HG02970 (cell line): Measurements from ENCODE around the gene CYP51A1.
A peak's percentile ranks its signal among the peaks of the same experiment; 100 is the strongest.
"Not testable (repeated sequence)": the region's sequence is repeated elsewhere in the genome, so short reads cannot be mapped to it uniquely, and the experiment has no call there.

Experiments used
- ATAC-seq: cut with Tn5 transposase; IDR thresholded peaks from one replicate; pipeline ENCODE4 v1.9.1; 2021; ENCODE audit warnings: mild to moderate bottlenecking, moderate library complexity, moderate number of reproducible peaks; ENCODE audit not compliant: unreplicated experiment, low FRiP score

The CYP51A1 gene

DNA sequence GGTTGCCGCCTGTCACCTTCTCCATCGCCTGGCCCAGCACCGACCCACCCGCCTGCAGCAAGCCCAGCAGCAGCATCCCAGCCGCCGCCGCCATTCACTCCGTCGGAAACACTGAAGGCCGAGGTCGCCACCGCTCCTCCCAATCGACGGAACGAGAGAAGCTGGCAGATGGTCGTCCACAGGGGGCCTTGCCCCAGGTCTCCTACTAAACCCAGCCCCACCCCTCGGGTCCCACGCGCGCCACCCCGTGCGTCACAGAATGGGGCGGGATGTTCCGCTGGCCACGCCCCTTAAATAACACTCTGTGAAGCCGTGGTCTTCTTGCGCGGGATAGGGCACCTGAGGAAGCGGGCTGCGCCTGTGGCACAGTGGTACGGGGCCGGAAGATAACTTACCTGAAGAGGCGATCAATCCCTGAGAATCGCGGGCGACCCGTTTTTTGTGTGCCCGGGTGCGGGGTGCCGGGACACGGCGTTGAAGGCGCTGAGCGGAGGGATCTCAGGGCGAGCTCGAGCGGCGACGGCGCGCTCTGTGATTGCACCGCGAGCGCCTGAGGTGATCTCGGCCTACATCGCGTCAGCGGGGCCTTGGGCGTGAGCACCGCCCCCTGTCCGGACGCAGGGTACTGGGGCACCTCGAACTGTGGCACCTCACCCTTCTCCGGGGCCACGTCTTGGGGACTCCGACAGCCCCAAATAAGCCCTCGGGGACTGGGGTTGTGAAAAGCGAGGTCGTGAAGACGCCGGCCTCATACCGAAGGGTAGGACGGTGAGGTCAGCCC lies at the start of gene CYP51A1:
CYP51A1 (minus strand) TSS at position 207 of the 781 bp plus-strand sequence; CDS start at position 94, 113 bp downstream.
- peak; percentile 84 for ATAC-seq

DNA sequence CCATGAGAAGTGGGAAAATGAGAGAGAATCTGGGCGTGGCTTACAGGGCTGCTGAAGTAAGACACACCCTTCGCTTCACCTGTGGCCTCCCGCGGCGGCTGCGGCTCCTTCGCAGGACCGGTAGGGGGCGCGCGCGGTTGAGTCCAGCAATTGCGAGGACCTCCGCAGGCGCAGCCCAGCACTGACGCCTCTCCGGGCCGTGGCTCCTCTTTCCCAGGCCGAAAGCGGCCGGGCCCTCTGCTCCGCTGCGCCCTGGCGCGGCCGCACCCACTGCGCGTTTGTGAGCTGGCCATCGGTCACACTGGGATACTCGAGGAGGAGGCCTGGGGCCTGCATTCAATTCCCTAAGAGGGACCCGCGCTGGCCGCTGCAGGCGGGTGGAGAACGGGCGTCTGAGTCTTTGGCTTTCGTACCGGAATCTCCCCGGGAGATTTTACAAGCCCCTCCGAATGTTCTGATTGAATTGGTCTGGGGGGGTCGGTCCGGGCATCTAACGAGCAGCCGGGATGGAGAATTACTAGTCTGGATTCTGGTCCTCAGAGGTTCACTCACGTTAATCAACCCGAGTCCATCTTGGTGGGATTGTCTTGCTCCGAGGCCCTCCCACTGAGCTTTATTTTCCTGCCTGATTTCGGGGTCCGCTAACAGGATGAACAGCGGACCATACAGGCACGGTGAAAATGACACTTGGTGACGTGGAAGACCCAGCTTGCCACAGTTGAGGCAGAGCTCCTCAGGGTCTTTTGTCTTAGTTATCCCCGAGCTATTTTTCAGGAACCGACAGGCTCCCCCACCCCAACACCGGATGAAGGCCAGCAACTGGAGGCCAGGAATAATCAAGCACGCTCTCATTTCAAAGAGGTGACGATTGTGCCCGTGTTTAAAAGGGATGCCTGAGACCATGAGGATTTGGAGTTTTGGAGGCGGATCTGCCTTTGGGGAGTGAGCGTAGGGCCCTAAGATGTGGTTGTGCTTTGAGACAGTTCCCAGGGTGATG lies 44.9 kb upstream of the CYP51A1 start, which contains the start of gene LRRD1:
LRRD1 (minus strand) TSS at position 215 of the 997 bp plus-strand sequence. CDS start 13,940 bp downstream, outside the sequence.
- peak; percentile 99 for ATAC-seq

DNA sequence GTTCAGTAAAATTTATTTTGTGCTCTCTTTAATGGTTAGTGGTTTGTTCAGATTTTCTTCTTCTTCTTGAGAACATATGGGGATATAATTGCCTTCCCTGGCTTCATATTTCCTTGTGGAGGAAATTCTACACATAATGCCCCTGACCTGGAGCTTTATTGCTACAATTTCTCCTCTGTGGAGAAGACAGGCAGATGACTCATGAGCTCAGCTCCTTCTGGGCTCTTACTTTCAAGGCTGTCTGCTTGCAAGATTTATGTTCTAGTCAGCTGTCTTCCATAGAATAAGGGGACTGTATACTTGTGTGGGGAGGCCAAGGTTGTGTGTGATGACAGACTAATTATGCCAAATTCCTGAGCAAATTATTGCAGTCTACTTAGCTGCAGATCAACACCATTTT lies 43.1 kb upstream of the CYP51A1 start:
- ATAC-seq = no peak

DNA sequence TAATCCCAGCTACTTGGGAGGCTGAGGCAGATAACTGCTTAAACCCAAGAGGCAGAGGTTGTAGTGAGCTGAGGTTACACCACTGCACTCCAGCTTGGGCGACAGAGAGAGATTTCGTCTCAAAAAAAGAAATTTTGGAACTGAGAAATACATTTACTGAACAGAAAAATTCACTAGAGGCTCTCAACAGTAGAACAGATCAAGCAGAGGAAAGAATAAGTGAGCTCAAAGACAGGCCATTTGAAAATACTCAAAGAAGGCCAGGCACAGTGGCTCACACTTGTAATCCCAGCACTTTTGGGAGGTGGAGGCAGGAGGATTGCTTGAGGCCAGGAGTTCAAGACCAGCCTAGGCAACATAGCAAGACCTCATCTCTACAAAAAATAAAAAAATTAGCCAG lies 35.3 kb upstream of the CYP51A1 start:
- not testable (repeated sequence) for ATAC-seq

DNA sequence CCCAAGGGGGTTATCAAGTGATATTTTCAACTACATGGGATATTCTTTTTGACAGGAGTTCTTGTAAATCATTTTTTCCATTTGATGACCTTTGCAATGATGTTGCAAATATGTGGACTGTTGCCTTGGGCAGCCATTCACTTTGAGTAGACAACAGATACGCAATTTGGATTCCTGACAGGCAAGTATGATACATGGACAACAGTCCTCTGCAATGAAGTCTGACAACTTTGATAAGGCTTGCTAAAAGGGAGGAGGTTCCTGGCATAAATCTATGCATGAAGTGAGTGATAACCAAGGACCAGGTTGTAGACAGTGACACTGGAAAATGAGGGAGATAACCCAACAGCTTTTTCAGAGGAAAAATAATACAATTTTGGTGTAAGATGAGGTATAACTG lies 27.0 kb upstream of the CYP51A1 start:
- no peak for ATAC-seq

DNA sequence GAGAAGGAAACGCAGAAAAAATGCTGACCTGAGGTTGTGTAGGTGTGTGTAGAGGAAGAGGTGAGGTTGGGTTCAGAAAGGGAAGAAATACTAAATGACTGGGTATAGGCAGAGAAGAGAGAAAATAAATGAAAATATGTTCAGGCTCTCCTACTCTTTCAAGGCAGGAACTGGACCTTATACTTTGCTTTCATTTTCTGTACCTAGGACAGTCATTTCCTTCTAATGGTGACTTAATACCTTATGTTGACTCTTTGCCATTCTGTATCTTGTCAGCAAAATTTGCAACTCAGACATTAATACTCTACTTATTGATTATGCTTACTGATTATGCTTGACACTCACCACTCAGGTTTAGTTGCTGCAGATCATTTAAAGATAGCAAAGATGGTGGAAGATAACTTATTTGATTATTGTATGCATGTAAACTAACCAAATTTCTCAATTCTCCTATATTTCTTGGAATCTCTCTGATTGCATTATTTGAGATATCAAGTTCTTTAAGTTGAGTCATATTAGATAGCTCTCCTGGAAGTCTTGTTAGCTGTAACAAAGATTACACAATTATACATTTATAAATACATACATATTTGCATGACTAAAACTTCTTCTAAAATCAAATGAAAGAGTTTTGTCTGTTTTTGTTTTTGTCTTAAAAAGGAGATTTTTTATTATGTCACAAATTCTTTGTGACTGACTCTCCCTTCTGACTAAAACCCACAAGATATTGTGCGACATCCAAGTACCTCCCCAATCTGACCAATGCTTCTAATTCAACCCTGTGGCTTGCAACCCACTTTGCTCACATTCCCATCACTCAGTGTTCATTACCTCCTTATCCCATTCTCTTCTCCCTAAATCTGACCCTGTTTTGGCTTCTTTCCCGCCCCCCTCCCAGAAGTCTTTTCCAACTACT lies 24.6 kb upstream of the CYP51A1 start:
- ATAC-seq = no peak

DNA sequence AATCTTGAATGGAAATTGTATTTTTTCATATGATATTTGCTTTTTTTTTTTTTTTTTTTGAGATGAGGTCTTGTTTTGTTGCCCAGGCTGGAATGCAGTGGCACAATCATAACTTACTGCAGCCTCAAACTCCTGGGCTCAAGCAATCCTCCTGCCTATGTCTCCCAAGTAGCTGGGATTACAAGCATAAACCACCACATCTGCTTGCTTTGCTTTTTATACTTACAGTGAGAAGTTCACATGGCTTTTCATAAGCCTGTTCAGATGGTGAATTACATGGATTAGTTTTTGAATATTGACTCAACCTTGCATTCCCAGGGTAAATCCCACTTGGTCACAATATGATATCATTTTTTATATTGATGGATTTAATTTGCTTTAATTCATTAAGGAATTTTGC lies 22.7 kb upstream of the CYP51A1 start:
- ATAC-seq = no peak

DNA sequence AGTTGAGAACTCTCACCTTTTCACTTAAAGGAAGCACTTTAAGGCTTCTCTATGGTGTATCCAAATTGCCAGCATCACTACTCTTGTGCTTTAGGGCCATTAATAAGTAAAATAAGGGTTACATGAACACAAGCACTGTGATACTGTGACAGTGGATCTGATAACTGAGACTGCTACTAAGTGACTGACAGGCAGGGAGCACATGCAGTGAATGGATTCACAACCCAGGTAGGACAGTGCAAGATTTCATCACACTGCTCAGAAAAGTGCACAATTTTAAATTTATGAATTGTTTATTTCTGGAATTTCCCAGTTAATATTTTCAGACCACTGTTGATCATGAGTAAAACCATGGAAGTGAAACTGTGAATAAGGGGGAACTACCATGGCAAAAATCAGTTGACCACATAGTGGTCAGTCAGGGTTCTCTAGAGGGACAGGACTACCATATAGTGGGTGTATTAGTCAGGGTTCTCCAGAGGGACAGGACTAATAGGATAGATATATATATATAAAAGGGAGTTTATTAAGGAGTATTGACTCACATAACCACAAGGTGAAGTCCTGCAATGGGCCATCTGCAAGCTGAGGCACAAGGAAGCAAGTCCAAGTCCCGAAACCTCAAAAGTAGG lies 20.9 kb upstream of the CYP51A1 start:
- ATAC-seq = no peak

DNA sequence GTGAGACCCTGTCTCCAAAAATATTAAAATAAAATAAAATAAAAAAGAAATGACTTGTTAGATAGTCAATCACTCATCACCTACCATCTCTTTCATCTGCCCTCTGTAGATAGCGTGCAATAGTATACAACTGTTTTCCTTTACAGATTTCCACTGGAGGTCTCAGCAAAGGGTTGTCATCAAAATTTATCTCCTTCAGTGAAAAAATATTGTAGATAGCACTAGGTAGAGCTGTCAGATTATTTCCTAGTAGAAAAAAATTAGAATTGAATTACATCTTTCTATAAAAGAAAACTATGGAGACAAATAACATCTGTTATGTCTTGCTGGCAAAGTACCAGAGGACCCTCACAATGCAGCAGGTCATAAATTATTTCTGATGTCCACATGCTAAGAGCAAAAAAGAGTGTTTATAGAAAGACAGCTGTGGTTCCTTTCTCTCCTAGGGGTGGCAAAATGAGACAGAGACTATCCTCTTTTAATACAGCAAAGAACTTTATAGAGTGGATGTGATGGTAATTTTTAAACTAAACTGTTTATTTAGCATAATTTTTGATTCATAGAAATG lies 16.3 kb upstream of the CYP51A1 start:
- ATAC-seq = no peak

DNA sequence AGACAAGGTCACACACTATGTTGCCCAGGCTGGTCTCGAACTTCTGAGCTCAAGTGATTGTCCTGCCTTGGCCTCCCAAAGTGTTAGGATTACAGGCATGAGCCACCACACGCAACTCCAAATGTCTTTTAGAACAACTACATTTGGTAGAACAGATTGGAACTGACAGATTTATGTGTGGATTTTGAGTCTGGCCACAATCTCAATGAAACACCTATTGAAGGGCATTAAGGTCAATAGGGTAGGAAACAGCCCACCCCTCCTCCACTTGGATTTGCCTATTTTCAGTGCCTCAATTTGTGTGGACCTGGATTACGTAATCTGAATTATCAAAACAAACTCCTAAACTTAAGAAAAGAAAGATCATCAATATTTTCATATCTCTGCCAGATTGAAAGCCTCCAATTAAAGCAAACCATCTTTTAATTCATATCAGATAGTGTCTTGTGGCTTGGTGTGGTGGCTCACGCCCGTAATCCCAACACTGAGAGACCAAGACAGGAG lies 15.5 kb upstream of the CYP51A1 start:
- no peak for ATAC-seq

DNA sequence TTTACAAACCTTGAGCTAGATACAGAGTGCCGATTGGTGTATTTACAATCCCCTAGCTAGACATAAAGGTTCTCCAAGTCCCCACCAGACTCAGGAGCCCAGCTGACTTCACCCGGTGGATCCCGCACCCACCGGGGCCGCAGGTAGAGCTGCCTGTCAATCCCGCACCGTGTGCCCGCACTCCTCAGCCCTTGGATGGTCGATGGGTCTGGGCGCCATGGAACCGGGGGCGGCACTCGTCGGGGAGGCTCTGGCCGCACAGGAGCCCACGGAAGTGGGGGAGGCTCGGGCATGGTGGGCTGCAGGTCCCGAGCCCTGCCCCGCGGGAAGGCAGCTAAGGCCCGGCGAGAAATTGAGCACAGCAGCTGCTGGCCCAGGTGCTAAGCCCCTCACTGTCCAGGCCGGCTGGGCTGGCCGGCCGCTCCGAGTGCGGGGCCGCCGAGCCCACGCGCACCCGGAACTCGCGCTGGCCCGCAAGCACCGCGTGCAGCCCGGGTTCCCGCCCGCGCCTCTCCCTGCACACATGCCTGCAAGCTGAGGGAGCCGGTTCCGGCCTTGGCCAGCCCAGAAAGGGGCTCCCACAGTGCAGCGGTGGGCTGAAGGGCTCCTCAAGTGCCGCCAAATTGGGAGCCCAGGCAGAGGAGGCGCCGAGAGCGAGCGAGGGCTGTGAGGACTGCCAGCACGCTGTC lies 9.1 kb upstream of the CYP51A1 start:
- not testable (repeated sequence) for ATAC-seq

DNA sequence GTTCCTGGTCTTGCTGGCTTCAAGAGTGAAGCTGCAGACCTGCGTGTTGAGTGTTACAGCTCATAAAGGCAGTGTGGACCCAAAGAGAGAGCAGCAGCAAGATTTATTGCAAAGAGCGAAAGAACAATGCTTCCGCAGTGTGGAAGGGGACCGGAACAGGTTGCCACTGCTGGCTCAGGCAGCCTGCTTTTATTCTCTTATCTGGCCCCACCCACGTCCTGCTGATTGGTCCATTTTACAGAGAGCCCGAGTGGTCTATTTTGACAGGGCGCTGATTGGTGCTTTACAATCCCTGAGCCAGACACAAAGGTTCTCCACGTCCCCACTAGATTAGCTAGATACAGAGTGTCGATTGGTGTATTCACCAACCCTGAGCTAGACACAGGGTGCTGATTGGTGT lies 8.5 kb upstream of the CYP51A1 start:
- ATAC-seq = not testable (repeated sequence)

DNA sequence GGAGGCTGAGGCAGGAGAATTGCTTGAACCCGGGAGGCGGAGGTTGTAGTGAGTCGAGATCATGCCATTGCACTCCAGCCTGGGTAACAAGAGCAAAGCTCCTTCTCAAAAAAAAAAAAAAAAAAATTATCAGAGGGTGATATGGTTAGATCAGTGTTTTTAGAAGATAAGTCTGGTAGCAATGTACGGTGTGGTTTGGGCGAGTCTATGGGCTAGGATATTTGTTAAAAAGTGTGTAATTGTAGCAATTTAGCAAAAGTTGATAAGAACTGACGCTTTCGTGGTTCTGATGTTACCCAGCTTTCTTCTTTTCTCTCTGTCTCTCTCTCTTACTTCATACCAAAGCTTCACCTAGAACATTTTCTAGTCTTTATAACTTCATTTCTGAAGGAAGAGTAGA lies 6.9 kb upstream of the CYP51A1 start:
- ATAC-seq = no peak

DNA sequence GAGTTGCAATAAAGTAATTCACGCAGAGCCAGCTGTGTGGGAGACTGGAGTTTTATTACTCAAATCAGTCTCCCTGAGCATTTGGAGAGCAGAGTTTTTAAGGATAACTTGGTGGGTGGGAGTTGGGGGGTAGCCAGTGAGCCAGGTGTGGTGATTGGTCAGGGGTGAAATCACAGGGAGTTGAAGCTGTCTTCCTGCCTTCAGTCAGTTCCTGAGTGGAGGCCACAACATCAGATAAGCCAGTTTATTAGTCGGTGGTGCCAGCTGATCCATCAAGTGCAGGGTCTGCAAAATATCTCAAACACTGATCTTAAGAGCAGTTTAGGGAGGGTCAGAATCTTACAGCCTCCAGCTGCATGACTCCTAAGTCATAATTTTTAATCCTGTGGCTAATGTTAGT lies 3.3 kb upstream of the CYP51A1 start:
- no peak for ATAC-seq

DNA sequence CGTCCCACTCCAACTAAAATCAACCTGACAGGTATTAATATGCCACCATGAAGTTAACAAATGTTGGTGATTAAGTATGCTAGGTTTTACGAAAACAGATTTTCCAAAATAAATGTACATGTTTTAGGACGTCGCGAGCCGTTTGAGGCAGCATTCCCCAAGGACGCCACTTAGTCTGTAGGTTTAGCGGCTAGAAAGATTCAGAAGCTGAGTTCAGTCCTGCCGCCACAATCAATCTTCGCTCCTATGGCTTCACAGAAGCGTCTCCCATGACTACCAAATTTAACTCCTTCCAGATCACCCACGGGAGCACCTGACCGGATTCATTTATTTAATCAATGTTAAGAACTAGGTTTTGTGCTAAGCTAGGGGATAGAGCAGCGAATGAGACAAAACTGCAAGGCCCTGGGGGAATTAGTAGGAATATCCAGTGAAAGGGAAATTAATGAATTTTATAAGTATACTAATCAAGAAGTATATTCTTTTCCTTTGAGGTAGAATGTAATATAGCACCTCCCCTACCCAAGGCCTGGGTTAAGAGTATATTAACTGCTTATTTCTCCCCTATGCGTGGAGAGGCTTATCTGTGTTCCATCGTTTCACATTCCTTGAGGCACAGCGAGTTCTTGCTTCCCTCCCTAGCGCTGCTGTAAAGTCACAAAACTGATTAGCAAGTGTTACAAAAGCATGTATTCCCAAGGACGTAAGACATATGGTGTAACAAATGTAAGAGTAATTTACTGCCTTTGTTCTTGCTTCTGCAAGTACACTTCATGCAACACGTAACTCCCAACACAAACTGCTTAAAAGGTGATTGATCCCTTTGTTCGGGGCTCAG lies 994 bp upstream of the CYP51A1 start:
- no peak for ATAC-seq

DNA sequence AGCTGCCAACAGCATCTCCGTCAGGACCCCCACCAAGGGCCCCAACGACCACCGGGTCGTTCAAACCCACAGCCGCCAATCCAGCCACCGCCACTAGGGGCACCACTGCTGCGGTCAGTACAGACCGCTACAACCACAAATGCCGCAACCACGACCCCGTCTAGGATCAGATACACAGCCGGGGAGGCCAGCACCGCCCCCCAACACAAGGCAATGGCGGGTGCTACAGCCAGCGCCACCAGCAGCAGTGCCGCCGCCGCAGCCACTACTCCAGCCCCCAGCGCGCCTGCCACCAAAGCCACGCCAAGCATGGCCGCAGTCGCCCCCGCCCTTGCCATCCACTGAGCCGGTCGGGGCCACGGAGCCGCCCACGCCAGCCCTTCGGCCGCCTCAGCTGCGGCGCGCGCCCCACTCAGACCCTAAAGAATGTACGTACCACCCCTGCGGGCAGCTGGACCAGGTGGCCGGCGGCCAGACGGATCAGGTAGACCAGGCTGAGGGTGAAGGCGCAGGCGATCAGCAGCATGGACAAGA lies 473 bp downstream of the CYP51A1 start:
- peak; percentile 34 for ATAC-seq

DNA sequence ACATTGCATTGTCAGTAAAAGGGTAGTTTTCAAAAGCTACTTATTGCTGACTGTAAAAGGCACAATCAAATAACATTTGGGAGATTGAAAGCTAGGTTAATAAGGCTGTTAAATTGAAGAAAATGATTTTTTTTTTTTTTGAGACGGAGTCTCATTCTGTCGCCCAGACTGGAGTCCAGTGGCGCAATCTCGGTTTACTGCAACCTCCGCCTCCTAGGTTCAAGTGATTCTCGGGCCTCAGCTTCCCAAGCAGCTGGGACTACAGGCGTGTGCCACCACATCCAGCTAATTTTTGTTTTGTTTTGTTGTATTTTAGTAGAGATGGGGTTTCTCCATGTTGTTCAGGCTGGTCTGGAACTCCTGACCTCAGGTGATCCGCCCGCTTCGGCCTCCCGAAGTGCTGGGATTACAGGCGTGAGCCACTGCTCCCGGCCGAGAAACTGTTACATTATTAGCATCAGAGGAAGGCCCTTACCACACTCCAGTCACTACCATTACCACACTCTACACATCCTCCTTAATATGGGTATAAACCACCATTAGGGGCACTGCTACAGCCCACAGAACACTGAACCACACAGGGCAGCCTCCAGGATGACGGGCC lies 1.0 kb downstream of the CYP51A1 start:
- no peak for ATAC-seq
